Measurements from ENCODE around the gene ZNF813.
A peak's percentile ranks its signal among the peaks of the same experiment; 100 is the strongest.
"Not testable (repeated sequence)": the region's sequence is repeated elsewhere in the genome, so short reads cannot be mapped to it uniquely, and the experiment has no call there.

ZNF813 gene

GRCh38 chr19:53467485-53468262 is at the start of gene ZNF813:
TSS of gene ZNF813 (plus strand) at chr19:53467733. CDS start at chr19:53483823, 16,090 bp downstream.
- peak in 57 of 58 donors; percentile 3 to 96 (median 85) for DNase-seq

- DNase-seq: not testable (repeated sequence)
These were observed 46.8 kb upstream of the ZNF813 start for GRCh38 chr19:53420520-53421315.

- DNase-seq: peak in 1 of 58 donors; percentile 1
These were observed 45.0 kb upstream of the ZNF813 start for GRCh38 chr19:53422551-53422950.

GRCh38 chr19:53423074-53423473 is 44.5 kb upstream of the ZNF813 start:
- DNase-seq: peak in 15 of 58 donors; percentile 1 to 22 (median 3)

DNA sequence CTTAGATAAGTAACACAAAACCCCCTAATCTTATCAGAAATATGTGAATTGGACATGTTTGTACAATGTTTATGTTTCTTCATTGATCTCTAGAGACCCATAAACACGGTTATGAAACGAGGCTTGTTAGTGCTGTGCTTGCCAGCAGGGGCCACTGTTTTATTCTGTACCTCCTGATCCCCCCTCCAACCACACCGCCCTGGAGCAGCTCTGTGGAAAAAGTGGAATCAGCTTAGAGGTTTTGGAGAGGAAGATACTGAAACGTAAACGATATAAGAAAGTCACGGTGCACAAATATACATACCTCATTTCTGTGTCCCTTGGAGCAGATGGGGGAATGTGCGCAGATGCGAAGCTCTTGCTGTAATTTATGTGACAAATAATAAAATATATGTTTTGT is 43.9 kb upstream of the ZNF813 start:
- peak in 11 of 58 donors; percentile 0 to 17 (median 3) for DNase-seq

GRCh38 chr19:53424968-53425597 is 42.5 kb upstream of the ZNF813 start:
- peak in 53 of 58 donors; percentile 2 to 80 (median 40) for DNase-seq

GRCh38 chr19:53431399-53432087 is 36.0 kb upstream of the ZNF813 start, which contains the start of gene ZNF761:
TSS of gene ZNF761 (plus strand) at chr19:53431984. CDS start at chr19:53447269, 15,285 bp downstream.
- DNase-seq: peak; percentile 25 to 96 (median 88)

- DNase-seq: peak in 12 of 58 donors; percentile 13 to 51 (median 24)
These were observed 35.4 kb upstream of the ZNF813 start for GRCh38 chr19:53432088-53432661.

DNA sequence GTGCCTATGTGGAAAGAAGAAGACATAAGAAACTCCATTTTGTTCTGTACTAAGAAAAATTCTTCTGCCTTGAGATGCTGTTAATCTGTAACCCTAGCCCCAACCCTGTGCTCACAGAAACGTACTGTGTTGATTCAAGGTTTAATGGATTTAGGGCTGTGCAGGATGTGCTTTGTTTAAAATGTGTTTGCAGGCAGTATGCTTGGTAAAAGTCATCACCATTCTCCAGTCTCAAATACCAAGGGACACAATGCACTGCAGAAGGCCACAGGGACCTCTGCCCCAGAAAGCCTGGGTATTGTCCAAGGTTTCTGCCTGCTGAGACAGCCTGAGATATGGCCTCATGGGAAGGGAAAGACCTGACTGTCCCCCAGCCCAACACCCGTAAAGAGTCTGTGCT is 23.7 kb upstream of the ZNF813 start:
- DNase-seq: not testable (repeated sequence)

DNA sequence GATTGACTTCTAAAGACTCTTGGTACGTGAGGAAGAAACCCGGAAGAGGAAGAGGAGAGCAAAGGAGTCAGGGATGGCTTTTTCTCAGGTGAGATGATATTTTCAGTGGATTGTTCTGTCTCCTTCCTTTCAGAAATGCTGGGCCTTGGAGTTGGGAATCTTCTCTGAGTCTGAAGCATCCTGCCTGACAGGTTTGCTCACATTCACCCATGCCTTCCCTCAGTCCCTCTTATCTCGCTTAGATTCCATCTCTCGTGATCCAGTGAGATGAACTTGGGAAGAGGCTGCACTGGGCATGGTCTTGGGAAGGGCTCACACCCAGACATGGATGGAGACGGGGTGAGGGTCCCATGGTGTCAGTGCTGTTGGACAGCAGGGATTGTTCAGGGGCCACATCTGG is 20.3 kb upstream of the ZNF813 start:
- not testable (repeated sequence) for DNase-seq

GRCh38 chr19:53455828-53456227 is 11.7 kb upstream of the ZNF813 start:
- no peak for DNase-seq

DNA sequence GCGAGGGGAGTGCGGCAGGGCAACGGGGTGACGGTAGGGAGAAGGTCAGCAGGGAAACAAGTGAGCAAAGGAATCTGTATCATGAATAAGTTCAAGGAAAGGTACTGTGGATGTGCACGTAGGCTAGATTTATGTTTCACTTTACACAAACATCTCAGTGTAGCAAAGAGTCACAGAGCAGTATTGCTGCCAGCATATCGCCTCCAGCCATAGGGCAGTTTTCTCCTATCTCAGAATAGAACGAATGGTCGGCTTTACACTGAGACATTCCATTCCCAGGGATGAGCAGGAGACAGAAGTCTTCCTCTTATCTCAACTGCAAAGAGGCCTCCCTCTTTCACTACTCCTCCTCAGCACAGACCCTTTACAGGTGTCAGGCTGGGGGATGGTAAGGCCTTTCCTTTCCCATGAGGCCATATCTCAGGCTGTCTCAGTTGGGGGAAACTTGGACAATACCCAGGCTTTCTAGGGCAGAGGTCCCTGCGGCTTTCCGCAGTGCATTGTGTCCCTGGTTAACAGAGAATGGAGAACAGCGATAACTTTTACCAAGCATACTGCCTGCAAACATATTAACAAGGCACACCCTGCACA is 7.3 kb upstream of the ZNF813 start:
- DNase-seq: not testable (repeated sequence)

GRCh38 chr19:53461866-53462265 is 5.7 kb upstream of the ZNF813 start:
- DNase-seq: no peak

- peak in 2 of 58 donors; percentile 30 to 36 for DNase-seq
These were observed 4.7 kb upstream of the ZNF813 start for GRCh38 chr19:53462861-53463260.

- peak in 53 of 58 donors; percentile 0 to 88 (median 66) for DNase-seq
These were observed 4.3 kb upstream of the ZNF813 start for GRCh38 chr19:53463263-53463662.

GRCh38 chr19:53466726-53467484 is 628 bp upstream of the ZNF813 start:
- peak in 4 of 58 donors; percentile 7 to 28 (median 19) for DNase-seq

- DNase-seq: not testable (repeated sequence)
These were observed 1.1 kb downstream of the ZNF813 start for GRCh38 chr19:53468628-53469027.

GRCh38 chr19:53471916-53472315 is 4.4 kb downstream of the ZNF813 start:
- no peak for DNase-seq

GRCh38 chr19:53474832-53475231 is 7.3 kb downstream of the ZNF813 start:
- DNase-seq: not testable (repeated sequence)
